Measurements from ENCODE around the gene AJAP1.

GRCh38 chr1:4673494-4673893 lies 19.1 kb downstream of the AJAP1 start:
- no peak for TF ChIP-seq ZNF569 (CRISPR knock-in tag; IDR thresholded peaks at IDR 0.05; ENCODE audit: borderline replicate concordance)
- no peak for TF ChIP-seq EP300 (IDR thresholded peaks at IDR 0.05; ENCODE audit: low read depth in 2 of 2, low read length in 2 of 2)
- no peak for TF ChIP-seq EP300 (CRISPR knock-in tag; IDR thresholded peaks at IDR 0.05; ENCODE audit: borderline replicate concordance)
- no peak for TF ChIP-seq CHD4 (IDR thresholded peaks at IDR 0.05; ENCODE audit: borderline replicate concordance, low read length)
- TF ChIP-seq BRCA1 (CRISPR knock-in tag; IDR thresholded peaks at IDR 0.05): no peak
- no peak for TF ChIP-seq TARDBP (CRISPR knock-in tag; IDR thresholded peaks at IDR 0.05)
- no peak for TF ChIP-seq ZNF274 (CRISPR knock-in tag; IDR thresholded peaks at IDR 0.05)
- no peak for TF ChIP-seq RAD21 (CRISPR knock-in tag; IDR thresholded peaks at IDR 0.05)
